ENCODE results near the gene ZNF524.
A peak's percentile ranks its signal among the peaks of the same experiment; 100 is the strongest.

Gene ZNF524

DNA sequence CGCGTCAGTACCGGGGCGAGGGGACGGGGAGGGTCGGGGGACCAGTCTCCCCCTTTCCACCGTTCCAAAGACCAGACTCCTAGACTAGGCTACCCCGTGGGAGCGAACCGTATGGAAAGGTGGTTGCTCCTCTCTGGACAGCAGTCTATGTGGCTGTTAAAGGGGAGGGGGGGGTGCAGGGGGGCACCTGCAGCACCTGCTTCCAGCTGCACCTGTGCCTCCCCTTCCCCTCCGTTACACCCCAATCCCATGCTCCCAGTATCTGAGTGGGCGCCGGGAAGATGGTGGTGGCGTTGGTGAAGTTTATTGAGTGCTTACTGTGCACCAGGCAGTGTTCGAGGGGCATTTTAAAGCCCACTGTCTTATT lies 557 bp downstream of the ZNF524 start:
- Histone ChIP-seq H3K4me3 (ENCODE audit: low read depth, low read length) (peak overlapping the region; percentile 59), H3K9me3 (no peaks in the 10 kb centered on the region), H3K36me3 (peaks cover 16% of the 10 kb centered on the region; the same call in 1 of the 2 replicates), H3K27me3 (no peaks in the 10 kb centered on the region), H3K4me1 (peaks cover 7% of the 10 kb centered on the region; the same call in 1 of the 2 replicates)
- no peak for DNase-seq
- TF ChIP-seq, protein P1, sequence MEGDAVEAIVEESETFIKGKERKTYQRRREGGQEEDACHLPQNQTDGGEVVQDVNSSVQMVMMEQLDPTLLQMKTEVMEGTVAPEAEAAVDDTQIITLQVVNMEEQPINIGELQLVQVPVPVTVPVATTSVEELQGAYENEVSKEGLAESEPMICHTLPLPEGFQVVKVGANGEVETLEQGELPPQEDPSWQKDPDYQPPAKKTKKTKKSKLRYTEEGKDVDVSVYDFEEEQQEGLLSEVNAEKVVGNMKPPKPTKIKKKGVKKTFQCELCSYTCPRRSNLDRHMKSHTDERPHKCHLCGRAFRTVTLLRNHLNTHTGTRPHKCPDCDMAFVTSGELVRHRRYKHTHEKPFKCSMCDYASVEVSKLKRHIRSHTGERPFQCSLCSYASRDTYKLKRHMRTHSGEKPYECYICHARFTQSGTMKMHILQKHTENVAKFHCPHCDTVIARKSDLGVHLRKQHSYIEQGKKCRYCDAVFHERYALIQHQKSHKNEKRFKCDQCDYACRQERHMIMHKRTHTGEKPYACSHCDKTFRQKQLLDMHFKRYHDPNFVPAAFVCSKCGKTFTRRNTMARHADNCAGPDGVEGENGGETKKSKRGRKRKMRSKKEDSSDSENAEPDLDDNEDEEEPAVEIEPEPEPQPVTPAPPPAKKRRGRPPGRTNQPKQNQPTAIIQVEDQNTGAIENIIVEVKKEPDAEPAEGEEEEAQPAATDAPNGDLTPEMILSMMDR (IDR thresholded peaks at IDR 0.05; ENCODE audit: low read depth, low read length), result no peak

DNA sequence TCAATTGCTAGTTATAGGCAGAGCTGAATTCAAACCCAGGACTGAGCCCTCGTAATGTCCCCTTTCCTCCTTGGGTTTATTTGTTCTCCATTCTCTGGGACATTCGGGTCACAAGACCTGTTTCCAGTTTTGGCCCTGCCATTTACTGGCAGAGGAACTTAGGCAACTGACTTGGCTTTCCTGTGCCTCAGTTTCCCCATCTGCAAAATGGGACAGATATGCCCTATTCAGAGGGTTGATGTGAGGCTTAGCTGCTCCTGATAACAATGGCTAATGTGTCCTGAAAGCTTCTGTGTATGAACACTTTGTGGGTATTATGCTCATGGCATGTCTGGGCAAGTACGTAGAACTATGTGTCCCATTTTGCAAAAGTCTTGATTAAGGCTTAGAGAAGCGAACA lies 996 bp downstream of the ZNF524 start:
- peak overlapping the region; percentile 59 for H3K4me3 ChIP-seq (ENCODE audit: low read depth, low read length)
- no peaks in the 10 kb centered on the region for H3K27me3 ChIP-seq
- H3K36me3 ChIP-seq, result peaks cover 12% of the 10 kb centered on the region; the same call in 1 of the 2 replicates
- DNase-seq, result no peak
- TF ChIP-seq, protein P1 (IDR thresholded peaks at IDR 0.05; ENCODE audit: low read depth, low read length), result no peak
- no peaks in the 10 kb centered on the region for H3K9me3 ChIP-seq
- H3K4me1 ChIP-seq, result peaks cover 7% of the 10 kb centered on the region; the same call in 1 of the 2 replicates

DNA sequence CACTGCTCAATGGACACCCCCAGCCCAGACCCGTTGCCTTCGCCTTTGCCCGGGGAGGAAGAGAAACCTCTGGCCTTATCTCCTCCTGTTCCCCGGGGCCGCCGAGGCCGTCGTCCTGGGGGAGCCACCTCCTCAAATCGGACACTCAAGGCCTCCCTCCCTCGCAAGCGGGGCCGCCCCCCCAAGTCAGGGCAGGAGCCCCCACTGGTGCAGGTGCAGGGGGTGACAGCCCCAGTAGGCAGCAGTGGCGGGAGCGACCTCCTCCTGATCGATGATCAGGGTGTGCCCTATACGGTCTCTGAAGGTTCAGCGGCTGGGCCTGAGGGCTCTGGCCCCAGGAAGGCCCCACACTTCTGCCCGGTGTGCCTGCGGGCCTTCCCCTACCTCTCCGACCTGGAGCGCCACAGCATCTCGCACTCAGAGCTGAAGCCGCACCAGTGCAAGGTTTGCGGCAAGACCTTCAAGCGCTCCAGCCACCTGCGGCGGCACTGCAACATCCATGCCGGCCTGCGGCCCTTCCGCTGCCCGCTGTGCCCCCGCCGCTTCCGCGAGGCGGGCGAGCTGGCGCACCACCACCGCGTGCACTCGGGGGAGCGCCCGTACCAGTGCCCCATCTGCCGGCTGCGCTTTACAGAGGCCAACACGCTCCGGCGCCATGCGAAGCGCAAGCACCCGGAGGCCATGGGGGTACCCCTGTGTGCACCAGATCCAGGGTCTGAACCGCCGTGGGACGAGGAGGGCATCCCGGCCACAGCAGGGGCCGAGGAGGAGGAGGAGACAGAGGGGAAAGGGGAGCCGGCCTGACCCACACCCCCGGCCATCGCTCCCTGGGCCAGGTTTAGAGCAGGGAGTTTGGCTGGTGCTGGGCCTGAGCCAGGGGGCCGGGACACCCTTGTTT lies 2.3 kb downstream of the ZNF524 start:
- Histone ChIP-seq H3K9me3 (no peaks in the 10 kb centered on the region), H3K27me3 (no peaks in the 10 kb centered on the region), H3K36me3 (peaks cover 7% of the 10 kb centered on the region), H3K4me3 (ENCODE audit: low read depth, low read length) (no peak overlapping the region), H3K4me1 (peaks cover 7% of the 10 kb centered on the region; the same call in 1 of the 2 replicates)
- no peak for DNase-seq
- TF ChIP-seq, protein P1 (IDR thresholded peaks at IDR 0.05; ENCODE audit: low read depth, low read length), result no peak

DNA sequence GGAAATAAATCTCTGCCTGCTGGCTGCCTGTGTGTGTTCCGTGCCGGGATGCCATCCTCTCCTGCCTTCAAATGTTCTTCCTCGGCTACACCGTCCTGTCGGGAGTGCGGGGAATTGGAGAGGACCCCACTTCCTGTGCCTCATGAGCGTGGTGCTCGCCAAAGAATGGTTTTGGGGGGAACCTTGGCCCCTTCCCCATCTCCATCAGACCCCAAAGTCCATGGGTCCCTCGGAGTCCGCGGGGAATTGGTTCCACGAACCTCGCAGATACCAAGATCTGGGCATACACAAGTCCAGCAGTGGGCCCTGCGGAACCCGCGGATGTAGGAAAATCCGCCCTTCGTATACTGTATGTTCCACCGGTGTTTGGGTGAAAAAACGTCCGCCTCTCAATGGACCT lies 3.0 kb downstream of the ZNF524 start:
- TF ChIP-seq, protein P1 (IDR thresholded peaks at IDR 0.05; ENCODE audit: low read depth, low read length), result no peak
- no peak for DNase-seq
- H3K36me3 ChIP-seq, result peaks cover 7% of the 10 kb centered on the region
- no peaks in the 10 kb centered on the region for H3K27me3 ChIP-seq
- peaks cover 6% of the 10 kb centered on the region; the same call in 1 of the 2 replicates for H3K4me1 ChIP-seq
- H3K4me3 ChIP-seq (ENCODE audit: low read depth, low read length), result no peak overlapping the region
- no peaks in the 10 kb centered on the region for H3K9me3 ChIP-seq

DNA sequence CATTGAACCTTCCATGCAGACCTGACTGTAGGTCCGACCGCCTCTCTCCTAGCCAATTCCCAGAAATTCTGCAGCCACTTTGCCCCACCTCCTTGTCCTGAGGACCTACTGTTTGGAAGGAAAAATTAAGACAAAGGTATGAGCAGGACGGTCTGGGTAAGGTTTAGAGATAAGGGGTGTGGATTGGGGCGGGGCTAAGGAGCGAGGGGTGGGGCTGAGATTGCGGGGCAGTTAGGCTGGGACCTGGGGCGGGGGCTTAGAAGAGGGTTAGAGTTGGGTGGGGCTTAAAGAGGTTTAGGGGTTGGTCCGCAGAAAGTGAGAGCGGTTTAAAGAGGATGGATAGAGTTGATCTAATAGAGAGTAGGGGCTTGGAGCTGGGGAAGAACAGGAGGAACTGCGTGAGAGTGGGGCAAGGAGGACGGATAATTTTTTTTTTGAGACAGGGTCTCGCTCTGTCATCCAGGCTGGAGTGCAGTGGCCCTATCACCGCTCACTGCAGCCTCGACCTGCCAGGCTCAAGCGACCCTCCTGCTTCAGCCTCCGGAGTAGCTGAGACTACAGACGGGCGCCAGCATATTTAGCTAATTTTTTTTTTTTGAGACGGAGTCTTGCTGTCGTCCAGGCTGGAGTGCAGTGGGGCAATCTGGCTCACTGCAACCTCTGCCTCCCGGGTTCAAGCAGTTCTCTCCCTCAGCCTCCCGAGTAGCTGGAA lies 3.6 kb downstream of the ZNF524 start:
- H3K4me1 ChIP-seq, result no peaks in the 10 kb centered on the region; the same call in 1 of the 2 replicates
- H3K4me3 ChIP-seq (ENCODE audit: low read depth, low read length), result no peak overlapping the region
- TF ChIP-seq, protein P1 (IDR thresholded peaks at IDR 0.05; ENCODE audit: low read depth, low read length), result no peak
- peaks cover 7% of the 10 kb centered on the region for H3K36me3 ChIP-seq
- H3K9me3 ChIP-seq, result no peaks in the 10 kb centered on the region
- H3K27me3 ChIP-seq, result no peaks in the 10 kb centered on the region
- no peak for DNase-seq

All from BE2C (cell line).